ENCODE results near the gene PLD1.

- TF ChIP-seq CTCF (IDR thresholded peaks at IDR 0.05 in 8 of 11, conservative IDR thresholded peaks at IDR 0.05 in 3 of 11) = no peak
- TF ChIP-seq POLR2AphosphoS5 (IDR thresholded peaks at IDR 0.05) = no peak
- no peak for TF ChIP-seq POLR2A (IDR thresholded peaks at IDR 0.05)
Measured at GRCh38 chr3:171700157-171700556, 110.1 kb downstream of the PLD1 start.
